Keratinocyte (primary cell): ENCODE data around the gene C1RL. TPM values are rescaled to one million over a fixed set of nuclear protein-coding genes. Genes with fewer than 3 reads are reported as not detected.
A peak's percentile ranks its signal among the peaks of the same experiment; 100 is the strongest.

ENCODE experiments used
- DNase-seq: peaks from one replicate; pipeline ENCODE4 v3.0.0-alpha.2; 2011; ENCODE audit warnings: low read depth, missing footprints, low spot score
- FAIRE-seq: peaks from 2 replicates; lab custom pipeline; 2011; peaks lifted over from hg19 to GRCh38; lab: Jason Lieb, UNC
- H2AFZ ChIP-seq: 2 replicates; pipeline ENCODE4 v1.6.0; 2012; ENCODE audit warnings: low read length, control low read depth, inconsistent platforms; ENCODE audit not compliant: control insufficient read depth
- H3K27ac ChIP-seq: 2 replicates; pipeline ENCODE4 v1.5.1; 2011; ENCODE audit warnings: low read length; ENCODE audit not compliant: control insufficient read depth, insufficient read depth
- H3K27me3 ChIP-seq: 3 replicates; pipeline ENCODE4 v1.6.0; 2011; ENCODE audit warnings: low read length; ENCODE audit not compliant: control insufficient read depth, insufficient read depth; ENCODE audit errors: extremely low read depth
- H3K36me3 ChIP-seq, 2 experiments: 2 replicates in 1 of 2; 3 replicates in 1 of 2; pipeline ENCODE4 v1.5.1; 2011; ENCODE audit warnings: low read length in 2 of 2, mild to moderate bottlenecking in 1 of 2; ENCODE audit not compliant: control insufficient read depth in 2 of 2, insufficient read depth in 2 of 2; ENCODE audit errors: extremely low read depth in 1 of 2
- H3K4me1 ChIP-seq: 3 replicates; pipeline ENCODE4 v1.5.1; 2011; ENCODE audit warnings: low read length; ENCODE audit not compliant: control insufficient read depth, insufficient read depth; ENCODE audit errors: extremely low read depth
- H3K4me2 ChIP-seq: 3 replicates; pipeline ENCODE4 v1.6.0; 2011; ENCODE audit warnings: low read depth, low read length; ENCODE audit not compliant: control insufficient read depth, insufficient read depth; ENCODE audit errors: extremely low read depth
- H3K4me3 ChIP-seq, 3 experiments: fragments of 200-600 bp in 1 of 3; sonication (generic) in 1 of 3; 2 replicates in 2 of 3; 3 replicates in 1 of 3; pipeline ENCODE4 v1.5.1; 2011 to 2016; ENCODE audit warnings: low read length in 3 of 3, mild to moderate bottlenecking in 3 of 3, control low read depth in 2 of 3, inconsistent platforms in 1 of 3, low read depth in 1 of 3, mixed read lengths in 1 of 3, mixed run types in 1 of 3, moderate library complexity in 1 of 3; ENCODE audit not compliant: control insufficient read depth in 2 of 3, insufficient read depth in 2 of 3; ENCODE audit errors: extremely low read depth in 1 of 3
- H3K79me2 ChIP-seq: 2 replicates; pipeline ENCODE4 v1.6.0; 2012; ENCODE audit warnings: low read length; ENCODE audit not compliant: control insufficient read depth, insufficient read depth
- H3K9ac ChIP-seq: 3 replicates; pipeline ENCODE4 v1.6.0; 2011; ENCODE audit warnings: low read length; ENCODE audit not compliant: control insufficient read depth, insufficient read depth; ENCODE audit errors: extremely low read depth
- H3K9me1 ChIP-seq: 3 replicates; pipeline ENCODE4 v1.6.0; 2011; ENCODE audit warnings: low read length; ENCODE audit not compliant: control insufficient read depth, insufficient read depth; ENCODE audit errors: extremely low read depth
- H3K9me3 ChIP-seq: 2 replicates; pipeline ENCODE4 v1.5.1; 2012; ENCODE audit warnings: low read depth, low read length; ENCODE audit not compliant: control insufficient read depth
- H4K20me1 ChIP-seq: 3 replicates; pipeline ENCODE4 v1.6.0; 2011; ENCODE audit warnings: low read length; ENCODE audit not compliant: control insufficient read depth, insufficient read depth; ENCODE audit errors: extremely low read depth
- EZH2 ChIP-seq: IDR thresholded peaks from one replicate; pipeline ENCODE4 v1.6.1; 2012; ENCODE audit warnings: inconsistent platforms, mild to moderate bottlenecking, low read length, moderate library complexity
- dilution Hi-C: fragments of 300-500 bp; cut with MboI; formaldehyde crosslinking; loops from one replicate; pipeline ENCODE4 v1.7.0; 2020; ENCODE audit warnings: low sequenced_read_pairs; ENCODE audit not compliant: extremely low pct_ligation_motif_present
- polyA plus RNA-seq, 5 experiments: library from polyadenylated mRNA; depleted of rRNA in 3 of 5; stranded (reverse) in 3 of 5; stranded (forward) in 1 of 5; unstranded in 1 of 5; fragments of >200 nt; gene quantifications; 1 replicate in 1 of 5; 2 replicates in 3 of 5; 3 replicates in 1 of 5; pipeline versions ENCODE4 v1.2.1 to v1.2.3, GENCODE V29; 2011 to 2012; ENCODE audit warnings: missing spikeins in 2 of 5, low read depth in 1 of 5, low replicate concordance in 1 of 5
- TF ChIP-seq, protein P1 (sequence below), 3 experiments: IDR thresholded peaks in 1 of 3; conservative IDR thresholded peaks in 1 of 3; optimal IDR thresholded peaks in 1 of 3; 2 replicates in 2 of 3; 3 replicates in 1 of 3; pipeline versions ENCODE3 to v1.5.1; 2011; ENCODE audit warnings: low read length in 3 of 3, mild to moderate bottlenecking in 3 of 3, moderate library complexity in 2 of 3, control low read depth in 1 of 3, inconsistent platforms in 1 of 3; ENCODE audit not compliant: insufficient read depth in 2 of 3; ENCODE audit errors: extremely low read depth in 1 of 3

Gene C1RL
- polyA plus RNA-seq, 1 donor (not counting 4 experiments of a cell fraction or from before 2014, with no cell fraction given): 9.3 TPM

DNA sequence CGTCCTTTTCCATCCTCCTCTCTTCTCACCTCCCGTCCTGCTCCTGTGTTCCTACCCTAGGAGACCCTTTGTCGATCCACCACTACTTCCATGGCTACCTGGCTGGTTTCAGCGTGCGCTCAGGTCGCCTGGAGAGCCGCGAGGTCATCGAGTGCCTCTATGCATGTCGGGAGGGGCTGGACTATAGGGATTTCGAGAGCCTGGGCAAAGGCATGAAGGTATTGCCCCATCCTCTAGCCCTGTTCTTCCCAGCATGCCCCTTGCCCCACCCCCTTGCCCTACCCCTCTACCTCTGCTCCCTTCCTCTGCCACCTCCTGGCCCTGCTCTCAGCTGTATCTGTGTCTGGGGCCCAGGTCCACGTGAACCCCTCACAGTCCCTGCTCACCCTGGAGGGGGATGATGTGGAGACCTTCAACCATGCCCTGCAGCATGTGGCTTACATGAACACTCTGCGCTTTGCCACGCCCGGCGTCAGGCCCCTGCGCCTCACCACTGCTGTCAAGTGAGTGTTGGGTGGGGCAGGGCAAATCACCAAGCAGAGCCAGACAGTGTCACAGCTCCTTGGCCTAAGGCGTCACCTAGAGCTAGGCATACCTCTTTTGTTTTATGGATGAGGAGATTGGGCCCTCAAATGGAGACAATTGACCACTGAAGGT, 33.9 kb upstream of the C1RL start:
- no peak overlapping the region for H3K9ac ChIP-seq
- DNase-seq: no peak

DNA sequence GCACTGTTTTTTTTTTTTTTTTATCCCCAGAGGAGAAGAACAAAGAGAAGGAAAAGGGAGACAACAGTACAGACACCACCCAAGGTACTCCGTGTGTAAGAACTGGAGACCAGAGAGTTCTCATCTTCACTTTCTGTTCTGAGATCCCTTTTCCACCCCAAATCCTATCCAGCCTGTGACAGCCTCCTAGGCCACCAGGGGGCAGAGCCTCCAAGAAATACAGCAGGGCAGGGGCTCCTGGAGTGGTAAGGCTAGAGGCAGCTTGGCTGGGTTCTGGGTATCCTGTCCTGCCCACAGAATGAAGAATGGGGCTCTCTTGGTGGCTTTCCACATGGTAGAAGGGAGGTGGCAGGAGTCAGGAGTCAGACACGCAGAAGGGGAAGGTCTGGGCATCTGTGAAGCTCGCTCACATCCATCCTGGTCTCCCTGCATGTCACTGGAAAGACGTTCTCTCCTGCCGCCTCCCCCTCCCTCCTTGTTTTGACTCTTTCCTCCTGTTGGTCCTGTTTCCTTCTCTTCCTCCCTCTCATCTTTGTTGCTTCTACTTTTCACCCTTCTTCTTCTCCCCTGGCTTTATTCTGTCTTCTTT, 33.1 kb upstream of the C1RL start:
- Histone ChIP-seq H4K20me1 (no peaks in the 10 kb centered on the region), H2AFZ (no peak overlapping the region), H3K4me1 (no peaks in the 10 kb centered on the region), H3K36me3 (peaks cover 4 to 25% of the 10 kb centered on the region in 2 experiments), H3K4me2 (no peak overlapping the region), H3K9ac (no peak overlapping the region), H3K79me2 (no peaks in the 10 kb centered on the region), H3K4me3 (no peak overlapping the region), H3K9me3 (no peaks in the 10 kb centered on the region), H3K27me3 (no peaks in the 10 kb centered on the region), H3K27ac (no peak overlapping the region), H3K9me1 (no peaks in the 10 kb centered on the region)
- DNase-seq: no peak
- TF ChIP-seq, protein P1, sequence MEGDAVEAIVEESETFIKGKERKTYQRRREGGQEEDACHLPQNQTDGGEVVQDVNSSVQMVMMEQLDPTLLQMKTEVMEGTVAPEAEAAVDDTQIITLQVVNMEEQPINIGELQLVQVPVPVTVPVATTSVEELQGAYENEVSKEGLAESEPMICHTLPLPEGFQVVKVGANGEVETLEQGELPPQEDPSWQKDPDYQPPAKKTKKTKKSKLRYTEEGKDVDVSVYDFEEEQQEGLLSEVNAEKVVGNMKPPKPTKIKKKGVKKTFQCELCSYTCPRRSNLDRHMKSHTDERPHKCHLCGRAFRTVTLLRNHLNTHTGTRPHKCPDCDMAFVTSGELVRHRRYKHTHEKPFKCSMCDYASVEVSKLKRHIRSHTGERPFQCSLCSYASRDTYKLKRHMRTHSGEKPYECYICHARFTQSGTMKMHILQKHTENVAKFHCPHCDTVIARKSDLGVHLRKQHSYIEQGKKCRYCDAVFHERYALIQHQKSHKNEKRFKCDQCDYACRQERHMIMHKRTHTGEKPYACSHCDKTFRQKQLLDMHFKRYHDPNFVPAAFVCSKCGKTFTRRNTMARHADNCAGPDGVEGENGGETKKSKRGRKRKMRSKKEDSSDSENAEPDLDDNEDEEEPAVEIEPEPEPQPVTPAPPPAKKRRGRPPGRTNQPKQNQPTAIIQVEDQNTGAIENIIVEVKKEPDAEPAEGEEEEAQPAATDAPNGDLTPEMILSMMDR (optimal IDR thresholded peaks at IDR 0.05 in 1 of 3, IDR thresholded peaks at IDR 0.05 in 1 of 3, conservative IDR thresholded peaks at IDR 0.05 in 1 of 3; ENCODE audit: extremely low read depth in 1 of 3, insufficient read depth in 2 of 3, low read length in 3 of 3): peak; percentile 72 to 91 (median 74)
- TF ChIP-seq EZH2: no peak
- dilution Hi-C loops: no loop called here
- peak; percentile 39 for FAIRE-seq

More for the DNA sequence above, 33.9 kb upstream of the C1RL start:
- Histone ChIP-seq H3K4me1 (no peaks in the 10 kb centered on the region), H2AFZ (no peak overlapping the region), H3K9me1 (no peaks in the 10 kb centered on the region), H3K4me2 (no peak overlapping the region), H3K79me2 (no peaks in the 10 kb centered on the region), H3K27ac (no peak overlapping the region), H4K20me1 (no peaks in the 10 kb centered on the region), H3K27me3 (no peaks in the 10 kb centered on the region), H3K4me3 (no peak overlapping the region), H3K9me3 (no peaks in the 10 kb centered on the region), H3K36me3 (peaks cover 3 to 23% of the 10 kb centered on the region in 2 experiments)
- TF ChIP-seq EZH2: no peak
- TF ChIP-seq, protein P1 (optimal IDR thresholded peaks at IDR 0.05 in 1 of 3, IDR thresholded peaks at IDR 0.05 in 1 of 3, conservative IDR thresholded peaks at IDR 0.05 in 1 of 3; ENCODE audit: extremely low read depth in 1 of 3, insufficient read depth in 2 of 3, low read length in 3 of 3): no peak
- dilution Hi-C loops: no loop called here
- FAIRE-seq: no peak
